ENCODE measurements around the gene CNR2. TPM values are rescaled to one million over a fixed set of nuclear protein-coding genes. Genes with fewer than 3 reads are reported as not detected.

CNR2 gene
- polyA plus RNA-seq, 3 donors, result 0.03 to 0.12 (median 0.11) TPM

DNA sequence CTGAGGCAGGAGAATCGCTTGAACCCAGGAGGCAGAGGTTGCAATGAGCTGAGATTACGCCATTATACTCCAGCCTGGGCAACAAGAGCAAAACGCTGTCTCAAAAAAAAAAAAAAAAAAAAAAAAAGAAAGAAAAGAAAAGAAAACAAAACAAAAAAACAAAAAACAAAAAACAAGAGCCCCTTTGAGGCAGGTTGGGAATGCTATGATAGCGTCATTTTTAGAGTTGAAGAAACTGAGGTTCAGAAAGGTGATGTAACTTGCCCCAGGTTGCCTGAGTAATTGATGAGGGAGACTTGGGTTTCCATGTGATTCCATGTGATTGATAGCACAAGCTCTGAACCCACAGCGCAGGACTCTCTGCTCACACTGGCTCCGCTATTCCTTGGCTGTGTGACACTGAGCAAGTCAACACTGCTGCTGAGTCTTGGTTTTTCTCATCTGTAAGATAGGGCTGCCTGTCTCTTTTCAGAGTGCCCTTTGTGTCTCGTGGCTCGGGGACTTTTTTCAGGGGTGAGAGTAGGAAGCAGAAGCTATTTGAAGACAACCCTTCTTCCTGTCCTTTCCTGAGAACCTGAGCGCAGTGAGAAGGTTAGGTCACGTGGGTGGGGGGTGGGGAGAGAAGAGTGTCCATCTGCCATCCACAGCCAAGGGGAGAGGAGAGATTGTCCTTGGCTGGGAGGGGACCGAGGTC is 2.5 kb downstream of the CNR2 start:
- H3K4me3 Mint-ChIP-seq, result peak overlapping the region in 1 of 2 donors; percentile 34
- TF ChIP-seq, protein P1, sequence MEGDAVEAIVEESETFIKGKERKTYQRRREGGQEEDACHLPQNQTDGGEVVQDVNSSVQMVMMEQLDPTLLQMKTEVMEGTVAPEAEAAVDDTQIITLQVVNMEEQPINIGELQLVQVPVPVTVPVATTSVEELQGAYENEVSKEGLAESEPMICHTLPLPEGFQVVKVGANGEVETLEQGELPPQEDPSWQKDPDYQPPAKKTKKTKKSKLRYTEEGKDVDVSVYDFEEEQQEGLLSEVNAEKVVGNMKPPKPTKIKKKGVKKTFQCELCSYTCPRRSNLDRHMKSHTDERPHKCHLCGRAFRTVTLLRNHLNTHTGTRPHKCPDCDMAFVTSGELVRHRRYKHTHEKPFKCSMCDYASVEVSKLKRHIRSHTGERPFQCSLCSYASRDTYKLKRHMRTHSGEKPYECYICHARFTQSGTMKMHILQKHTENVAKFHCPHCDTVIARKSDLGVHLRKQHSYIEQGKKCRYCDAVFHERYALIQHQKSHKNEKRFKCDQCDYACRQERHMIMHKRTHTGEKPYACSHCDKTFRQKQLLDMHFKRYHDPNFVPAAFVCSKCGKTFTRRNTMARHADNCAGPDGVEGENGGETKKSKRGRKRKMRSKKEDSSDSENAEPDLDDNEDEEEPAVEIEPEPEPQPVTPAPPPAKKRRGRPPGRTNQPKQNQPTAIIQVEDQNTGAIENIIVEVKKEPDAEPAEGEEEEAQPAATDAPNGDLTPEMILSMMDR (IDR thresholded peaks at IDR 0.05), result no peak
- no peak overlapping the region for H3K4me3 ChIP-seq (replicated peaks in 1 of 3; ENCODE audit: low read depth in 2 of 3, low read length in 3 of 3)
- H3K4me2 ChIP-seq (replicated peaks; ENCODE audit: extremely low read depth, low read length, poor library complexity, severe bottlenecking), result no peak overlapping the region
- WGBS (ENCODE audit: insufficient coverage), result 62% methylated on average over 6 of the region's 11 CpGs
- peak in 1 of 3 donors; percentile 62 for DNase-seq
- H3K4me1 ChIP-seq (ENCODE audit: control insufficient read depth in 1 of 2, insufficient read depth in 2 of 2, low read length in 2 of 2), result peaks cover 71 to 73% of the 10 kb centered on the region in 2 donors
- no peaks in the 10 kb centered on the region for H3K9me3 ChIP-seq (replicated peaks in 1 of 2; ENCODE audit: control insufficient read depth in 1 of 2, insufficient read depth in 1 of 2, low read length in 2 of 2)
- H3K36me3 Mint-ChIP-seq, result peaks cover 0 to 5% of the 10 kb centered on the region in 2 donors
- no peaks in the 10 kb centered on the region for H3K27me3 ChIP-seq (ENCODE audit: control insufficient read depth in 2 of 2, insufficient read depth in 2 of 2, low read length in 2 of 2)
- H3K9me3 Mint-ChIP-seq, result peaks cover 0 to 2% (median 0%) of the 10 kb centered on the region in 7 donors
- peak overlapping the region; percentile 1 for H2AFZ ChIP-seq (ENCODE audit: insufficient read depth, low read depth, low read length, poor library complexity, severe bottlenecking)
- no peaks in the 10 kb centered on the region for H3K27me3 Mint-ChIP-seq (ENCODE audit: low read depth in 3 of 3)
- no peaks in the 10 kb centered on the region for H4K20me1 ChIP-seq (ENCODE audit: insufficient read depth, low read length)
- H3K27ac ChIP-seq (ENCODE audit: low read depth in 1 of 2, low read length in 2 of 2), result peak overlapping the region in 1 of 2 donors; percentile 32
- H3K79me2 ChIP-seq (ENCODE audit: insufficient read depth, low read length), result no peaks in the 10 kb centered on the region
- H3K4me1 Mint-ChIP-seq, result peaks cover 73% of the 10 kb centered on the region
- H3K36me3 ChIP-seq (replicated peaks in 1 of 2; ENCODE audit: control insufficient read depth in 1 of 2, insufficient read depth in 2 of 2, low read length in 2 of 2), result no peaks in the 10 kb centered on the region
- peak overlapping the region in 3 of 7 donors; percentile 28 to 73 (median 62) for H3K27ac Mint-ChIP-seq
- H3K9ac ChIP-seq (ENCODE audit: insufficient read depth, low read length, poor library complexity, severe bottlenecking), result no peak overlapping the region
- intact Hi-C loops (cut with micrococcal nuclease), result loop anchor here in 1 of 2 donors (10.0 kb wide), 1 partner anchor 106 kb away; the partner anchor contains the start of gene GALE

DNA sequence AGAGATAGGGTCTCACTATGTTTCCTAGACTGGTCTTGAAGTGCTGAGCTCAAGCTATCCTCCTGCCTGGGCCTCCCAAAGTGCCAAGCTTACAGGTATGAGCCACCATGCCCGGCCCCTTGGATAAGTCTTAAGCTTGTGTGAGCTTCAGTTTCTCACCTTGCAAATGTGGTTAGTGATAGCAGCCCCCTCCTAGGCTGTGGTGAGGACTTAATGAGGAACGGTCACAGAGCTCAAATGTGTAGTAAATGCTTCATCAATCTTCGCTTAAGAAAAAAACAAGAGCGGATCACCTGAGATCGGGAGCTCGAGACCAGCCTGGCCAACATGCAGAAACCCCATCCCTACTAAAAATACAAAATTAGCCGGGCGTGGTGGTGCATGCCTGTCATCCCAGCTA is 3.0 kb downstream of the CNR2 start:
- 90% methylated on average over 2 of the region's 8 CpGs for WGBS (ENCODE audit: insufficient coverage)
- Mint-ChIP-seq H3K9me3 (peaks cover 0 to 2% (median 0%) of the 10 kb centered on the region in 7 donors), H3K36me3 (peaks cover 0 to 5% of the 10 kb centered on the region in 2 donors), H3K4me3 (no peak overlapping the region), H3K4me1 (peaks cover 73% of the 10 kb centered on the region), H3K27ac (no peak overlapping the region), H3K27me3 (ENCODE audit: low read depth in 3 of 3) (peaks cover 0 to 3% (median 0%) of the 10 kb centered on the region in 3 donors)
- Histone ChIP-seq H3K9me3 (replicated peaks in 1 of 2; ENCODE audit: control insufficient read depth in 1 of 2, insufficient read depth in 1 of 2, low read length in 2 of 2) (no peaks in the 10 kb centered on the region), H3K4me1 (ENCODE audit: control insufficient read depth in 1 of 2, insufficient read depth in 2 of 2, low read length in 2 of 2) (peaks cover 67 to 69% of the 10 kb centered on the region in 2 donors), H3K9ac (ENCODE audit: insufficient read depth, low read length, poor library complexity, severe bottlenecking) (no peak overlapping the region), H3K27me3 (ENCODE audit: control insufficient read depth in 2 of 2, insufficient read depth in 2 of 2, low read length in 2 of 2) (no peaks in the 10 kb centered on the region), H2AFZ (ENCODE audit: insufficient read depth, low read depth, low read length, poor library complexity, severe bottlenecking) (no peak overlapping the region), H3K4me3 (replicated peaks in 1 of 3; ENCODE audit: low read depth in 2 of 3, low read length in 3 of 3) (no peak overlapping the region), H3K27ac (ENCODE audit: low read depth in 1 of 2, low read length in 2 of 2) (no peak overlapping the region), H4K20me1 (ENCODE audit: insufficient read depth, low read length) (no peaks in the 10 kb centered on the region), H3K4me2 (replicated peaks; ENCODE audit: extremely low read depth, low read length, poor library complexity, severe bottlenecking) (no peak overlapping the region), H3K36me3 (replicated peaks in 1 of 2; ENCODE audit: control insufficient read depth in 1 of 2, insufficient read depth in 2 of 2, low read length in 2 of 2) (no peaks in the 10 kb centered on the region), H3K79me2 (ENCODE audit: insufficient read depth, low read length) (no peaks in the 10 kb centered on the region)
- DNase-seq, result no peak
- TF ChIP-seq, protein P1 (IDR thresholded peaks at IDR 0.05), result no peak
- intact Hi-C loops (cut with micrococcal nuclease), result loop anchor here in 1 of 2 donors (10.0 kb wide), 1 partner anchor 105 kb away; the partner anchor contains the start of gene GALE
